Natural killer cell (primary cell): ENCODE measurements around the gene ZMIZ1. TPM values are rescaled to one million over a fixed set of nuclear protein-coding genes. Genes with fewer than 3 reads are reported as not detected.

Experiments
- ATAC-seq, 3 donors: fragments of 150-1000 bp in 2 of 3; fragments of 200-7000 bp in 1 of 3; cut with Tn5 transposase; 1 replicate in 1 of 3; 2 replicates in 2 of 3; pipeline ENCODE4 v1.10.0; 2021; ENCODE audit warnings: mild to moderate bottlenecking in 2 of 3, moderate library complexity in 2 of 3
- DNase-seq, 2 donors: peaks; one replicate each; pipeline versions ENCODE4 v3.0.0 to v3.0.0-alpha.2; 2013 to 2021; ENCODE audit warnings: mixed read lengths in 1 of 2
- H3K27ac ChIP-seq: one replicate; pipeline ENCODE4 v1.5.1; 2013; ENCODE audit warnings: mild to moderate bottlenecking, low read length
- H3K27me3 ChIP-seq: one replicate; pipeline ENCODE4 v1.6.1; 2013; ENCODE audit warnings: low read length; ENCODE audit not compliant: control insufficient read depth, insufficient read depth
- H3K36me3 ChIP-seq: one replicate; pipeline ENCODE4 v1.6.1; 2013; ENCODE audit warnings: low read length; ENCODE audit not compliant: control insufficient read depth, insufficient read depth
- H3K4me1 ChIP-seq: one replicate; pipeline ENCODE4 v1.6.1; 2013; ENCODE audit warnings: low read length; ENCODE audit not compliant: control insufficient read depth, insufficient read depth
- H3K4me3 ChIP-seq: one replicate; pipeline ENCODE4 v1.5.1; 2013; ENCODE audit warnings: low read length
- H3K9me3 ChIP-seq: one replicate; pipeline ENCODE4 v1.6.1; 2013; ENCODE audit warnings: low read length; ENCODE audit not compliant: control insufficient read depth, insufficient read depth
- H3K27ac Mint-ChIP-seq, 2 donors: one replicate each; pipeline ENCODE4 v1.8.0; 2022; ENCODE audit warnings: mild to moderate bottlenecking in 2 of 2, mixed read lengths in 2 of 2, moderate library complexity in 1 of 2
- H3K27me3 Mint-ChIP-seq, 2 donors: one replicate each; pipeline ENCODE4 v1.8.0; 2022; ENCODE audit warnings: low read depth in 2 of 2, mixed read lengths in 2 of 2
- H3K36me3 Mint-ChIP-seq: one replicate; pipeline ENCODE4 v1.8.0; 2022; ENCODE audit warnings: mixed read lengths
- H3K4me1 Mint-ChIP-seq, 2 donors: one replicate each; pipeline ENCODE4 v1.8.0; 2022; ENCODE audit warnings: mixed read lengths in 2 of 2
- H3K4me3 Mint-ChIP-seq: one replicate; pipeline ENCODE4 v1.8.0; 2022; ENCODE audit warnings: mild to moderate bottlenecking, moderate library complexity, mixed read lengths
- H3K9me3 Mint-ChIP-seq, 2 donors: one replicate each; pipeline ENCODE4 v1.8.0; 2022; ENCODE audit warnings: mixed read lengths in 2 of 2
- CTCF ChIP-seq: fragments of 200-600 bp; IDR thresholded peaks from one replicate; pipeline ENCODE4 v1.8.0; 2022; ENCODE audit warnings: antibody characterized with exemption
- WGBS: methylation state at CpG from one replicate; pipeline ENCODE4 v1.1.7; 2013; ENCODE audit warnings: missing lambda C conversion rate; ENCODE audit not compliant: insufficient coverage; 5-methylcytosine and 5-hydroxymethylcytosine counted together
- intact Hi-C: fragments of 100-400 bp; cut with micrococcal nuclease; formaldehyde crosslinking; loops from one replicate; pipeline ENCODE4 v1.14.2; 2022
- total RNA-seq, 4 donors: library from RNA; stranded (reverse); fragments of 120-200 nt in 1 of 4; gene quantifications; one replicate each; pipeline versions ENCODE4 v1.2.3 to v1.2.4, GENCODE V29; 2013 to 2022

Gene ZMIZ1
- total RNA-seq, 3 donors from 2014 or later (not counting 1 experiment from before 2014, with no cell fraction given) = 36.5 to 51.5 (median 37.9) TPM

GRCh38 chr10:79349766-79350406 is 281.1 kb downstream of the ZMIZ1 start:
- no peak overlapping the region for H3K4me3 Mint-ChIP-seq
- no peak for ATAC-seq
- Histone ChIP-seq H3K36me3 (peaks cover 51% of the 10 kb centered on the region), H3K4me3 (no peak overlapping the region), H3K4me1 (peaks cover 50% of the 10 kb centered on the region), H3K9me3 (no peaks in the 10 kb centered on the region), H3K27ac (no peak overlapping the region), H3K27me3 (no peaks in the 10 kb centered on the region)
- intact Hi-C loops = loop anchor here (2.0 kb wide), 1 partner anchor 95 kb away; the partner anchor contains the start of gene ZCCHC24
- DNase-seq = no peak
- H3K9me3 Mint-ChIP-seq = no peaks in the 10 kb centered on the region
- H3K4me1 Mint-ChIP-seq = peaks cover 32 to 51% of the 10 kb centered on the region in 2 donors
- H3K27me3 Mint-ChIP-seq = no peaks in the 10 kb centered on the region
- peak overlapping the region; percentile 91 to 92 for H3K27ac Mint-ChIP-seq
- WGBS = 89% methylated on average over 6 of the region's 6 CpGs
- H3K36me3 Mint-ChIP-seq = no peaks in the 10 kb centered on the region
- TF ChIP-seq CTCF = no peak

GRCh38 chr10:79350407-79351154 is 281.8 kb downstream of the ZMIZ1 start:
- 93% methylated on average over 21 of the region's 21 CpGs for WGBS
- Mint-ChIP-seq H3K36me3 (no peaks in the 10 kb centered on the region), H3K4me1 (peaks cover 37 to 48% of the 10 kb centered on the region in 2 donors), H3K27me3 (no peaks in the 10 kb centered on the region), H3K27ac (peak overlapping the region in 1 of 2 donors; percentile 92), H3K4me3 (no peak overlapping the region), H3K9me3 (no peaks in the 10 kb centered on the region)
- Histone ChIP-seq H3K4me1 (peaks cover 50% of the 10 kb centered on the region), H3K27ac (no peak overlapping the region), H3K4me3 (no peak overlapping the region), H3K9me3 (no peaks in the 10 kb centered on the region), H3K36me3 (peaks cover 55% of the 10 kb centered on the region), H3K27me3 (no peaks in the 10 kb centered on the region)
- no peak for TF ChIP-seq CTCF
- intact Hi-C loops = no loop called here
- DNase-seq (no peak), ATAC-seq (no peak)

GRCh38 chr10:79351332-79351731 is 282.6 kb downstream of the ZMIZ1 start:
- TF ChIP-seq CTCF = no peak
- H3K36me3 Mint-ChIP-seq = no peaks in the 10 kb centered on the region
- H3K4me1 ChIP-seq = peaks cover 54% of the 10 kb centered on the region
- WGBS = 95% methylated on average over 13 of the region's 13 CpGs
- no peaks in the 10 kb centered on the region for H3K27me3 ChIP-seq
- H3K9me3 Mint-ChIP-seq = no peaks in the 10 kb centered on the region
- H3K27ac ChIP-seq = no peak overlapping the region
- H3K27ac Mint-ChIP-seq = no peak overlapping the region
- H3K4me1 Mint-ChIP-seq = peaks cover 44 to 52% of the 10 kb centered on the region in 2 donors
- no peaks in the 10 kb centered on the region for H3K27me3 Mint-ChIP-seq
- DNase-seq = no peak
- ATAC-seq = no peak
- H3K36me3 ChIP-seq = peaks cover 55% of the 10 kb centered on the region
- intact Hi-C loops = no loop called here
- H3K9me3 ChIP-seq = no peaks in the 10 kb centered on the region
- no peak overlapping the region for H3K4me3 Mint-ChIP-seq
- no peak overlapping the region for H3K4me3 ChIP-seq
